H1 (cell line): ENCODE data around the gene FBXO45. TPM values are rescaled to one million over a fixed set of nuclear protein-coding genes. Genes with fewer than 3 reads are reported as not detected.

Source experiments
- CTCF ChIA-PET: fragments of 300-600 bp; sonication (Branson Sonifier 250); formaldehyde crosslinking; loops from one replicate; lab custom pipeline; 2021; ENCODE audit not compliant: partially characterized antibody; lab: Charles Lee
- POLR2A ChIA-PET: fragments of 300-600 bp; sonication (Branson Sonifier 250); formaldehyde crosslinking; loops from one replicate; lab custom pipeline; 2021; ENCODE audit warnings: inconsistent platforms; ENCODE audit not compliant: partially characterized antibody; lab: Charles Lee
- DNase-seq, 2 experiments: peaks; one replicate each; pipeline versions ENCODE4 v3.0.0 to v3.0.0-alpha.2; 2010 to 2022; ENCODE audit warnings: low spot score in 2 of 2, low read depth in 1 of 2, mixed read lengths in 1 of 2
- FAIRE-seq: peaks from 2 replicates; lab custom pipeline; 2011; peaks lifted over from hg19 to GRCh38; lab: Jason Lieb, UNC
- H2AFZ ChIP-seq: 2 replicates; pipeline ENCODE4 v1.8.1; 2012; ENCODE audit warnings: low read length, inconsistent platforms
- H2AK5ac ChIP-seq: 2 replicates; pipeline ENCODE4 v1.6.1; 2013; ENCODE audit warnings: low read depth, low read length
- H2BK120ac ChIP-seq: replicated peaks from 2 replicates; pipeline ENCODE3; 2013; ENCODE audit warnings: low read depth, low read length, inconsistent platforms
- H2BK12ac ChIP-seq: 2 replicates; pipeline ENCODE4 v1.6.1; 2013; ENCODE audit warnings: low read depth, low read length
- H2BK15ac ChIP-seq: 2 replicates; pipeline ENCODE4 v1.6.1; 2013; ENCODE audit warnings: low read length
- H2BK20ac ChIP-seq: 2 replicates; pipeline ENCODE4 v1.6.1; 2013; ENCODE audit warnings: low read length
- H2BK5ac ChIP-seq: 2 replicates; pipeline ENCODE4 v1.6.1; 2013; ENCODE audit warnings: low read depth, low read length
- H3K14ac ChIP-seq: 2 replicates; pipeline ENCODE4 v1.6.1; 2013; ENCODE audit warnings: inconsistent platforms; ENCODE audit not compliant: insufficient read length
- H3K18ac ChIP-seq: 2 replicates; pipeline ENCODE4 v1.6.1; 2013; ENCODE audit warnings: low read length; ENCODE audit errors: extremely low read depth
- H3K23ac ChIP-seq: 2 replicates; pipeline ENCODE4 v1.6.1; 2013; ENCODE audit warnings: inconsistent platforms; ENCODE audit not compliant: insufficient read length
- H3K23me2 ChIP-seq: 2 replicates; pipeline ENCODE4 v1.6.1; 2013; ENCODE audit warnings: low read depth, low read length
- H3K27ac ChIP-seq: 2 replicates; pipeline ENCODE4 v1.6.1; 2011; ENCODE audit warnings: low read depth, low read length, inconsistent platforms
- H3K27me3 ChIP-seq, 4 experiments: replicated peaks in 1 of 4; 1 replicate in 1 of 4; 2 replicates in 3 of 4; pipeline versions ENCODE4 v1.6.1 to v1.8.1; 2011 to 2013; ENCODE audit warnings: low read length in 3 of 4, mild to moderate bottlenecking in 3 of 4, inconsistent platforms in 2 of 4, mixed read lengths in 2 of 4, moderate library complexity in 1 of 4; ENCODE audit not compliant: control insufficient read depth in 3 of 4, insufficient read depth in 3 of 4; ENCODE audit errors: extremely low read depth in 1 of 4
- H3K36me3 ChIP-seq, 4 experiments: 2 replicates each; pipeline versions ENCODE4 v1.6.1 to v1.8.1; 2011 to 2013; ENCODE audit warnings: mild to moderate bottlenecking in 4 of 4, low read length in 3 of 4, moderate library complexity in 2 of 4, control low read depth in 1 of 4, inconsistent platforms in 1 of 4; ENCODE audit not compliant: insufficient read depth in 4 of 4, control insufficient read depth in 2 of 4
- H3K4ac ChIP-seq: replicated peaks from 2 replicates; pipeline ENCODE3; 2013; ENCODE audit warnings: low read length, low read depth, mixed read lengths, inconsistent platforms; ENCODE audit not compliant: insufficient read length
- H3K4me1 ChIP-seq, 4 experiments: replicated peaks in 1 of 4; 1 replicate in 1 of 4; 2 replicates in 3 of 4; pipeline versions ENCODE4 v1.6.1 to v1.8.1; 2011 to 2013; ENCODE audit warnings: low read length in 3 of 4, inconsistent platforms in 2 of 4, mixed read lengths in 1 of 4; ENCODE audit not compliant: insufficient read depth in 4 of 4, control insufficient read depth in 3 of 4
- H3K4me2 ChIP-seq, 2 experiments: 2 replicates each; pipeline versions ENCODE4 v1.6.1 to v1.8.1; 2011 to 2013; ENCODE audit warnings: low read depth in 2 of 2, low read length in 2 of 2, control low read depth in 1 of 2, inconsistent platforms in 1 of 2, mild to moderate bottlenecking in 1 of 2; ENCODE audit not compliant: insufficient read depth in 1 of 2
- H3K4me3 ChIP-seq, 4 experiments: fragments of 200-600, 300-600 bp in 1 of 4; sonication (generic), shearing (Covaris generic), sonication (Bioruptor Twin) in 1 of 4; 2 replicates each; pipeline versions ENCODE4 v1.5.1 to v1.8.1; 2011 to 2016; ENCODE audit warnings: low read length in 4 of 4, low read depth in 3 of 4, control low read depth in 2 of 4, inconsistent platforms in 2 of 4, mild to moderate bottlenecking in 2 of 4, mixed read lengths in 1 of 4, moderate library complexity in 1 of 4; ENCODE audit not compliant: insufficient read depth in 2 of 4; ENCODE audit errors: extremely low read depth in 1 of 4
- H3K56ac ChIP-seq: replicated peaks from 2 replicates; pipeline ENCODE3; 2013; ENCODE audit warnings: low read depth, mild to moderate bottlenecking, mixed read lengths, low read length, inconsistent platforms; ENCODE audit not compliant: insufficient read length
- H3K79me1 ChIP-seq: 2 replicates; pipeline ENCODE4 v1.6.1; 2013; ENCODE audit warnings: low read depth, low read length, control low read depth
- H3K79me2 ChIP-seq, 2 experiments: 2 replicates each; pipeline versions ENCODE4 v1.6.1 to v1.8.1; 2012 to 2013; ENCODE audit warnings: low read length in 2 of 2, mild to moderate bottlenecking in 2 of 2, inconsistent platforms in 1 of 2; ENCODE audit not compliant: insufficient read depth in 2 of 2, control insufficient read depth in 1 of 2
- H3K9ac ChIP-seq, 4 experiments: replicated peaks in 1 of 4; 1 replicate in 1 of 4; 2 replicates in 3 of 4; pipeline versions ENCODE4 v1.6.1 to v1.8.1; 2011 to 2013; ENCODE audit warnings: low read depth in 3 of 4, low read length in 3 of 4, control low read depth in 2 of 4, mild to moderate bottlenecking in 2 of 4, moderate library complexity in 2 of 4, inconsistent platforms in 1 of 4; ENCODE audit errors: extremely low read depth in 1 of 4
- H3K9me3 ChIP-seq, 2 experiments: 2 replicates each; pipeline versions ENCODE4 v1.6.1 to v1.8.1; 2012 to 2013; ENCODE audit warnings: mild to moderate bottlenecking in 2 of 2, moderate library complexity in 2 of 2, control low read depth in 1 of 2, inconsistent platforms in 1 of 2, low read depth in 1 of 2, low read length in 1 of 2, mixed read lengths in 1 of 2; ENCODE audit not compliant: insufficient read depth in 2 of 2
- H4K20me1 ChIP-seq, 2 experiments: replicated peaks in 1 of 2; 2 replicates each; pipeline versions ENCODE3 to v1.8.1; 2011 to 2013; ENCODE audit warnings: inconsistent platforms in 2 of 2, low read length in 2 of 2, mild to moderate bottlenecking in 1 of 2; ENCODE audit not compliant: insufficient read depth in 2 of 2, control insufficient read depth in 1 of 2
- H4K5ac ChIP-seq: 2 replicates; pipeline ENCODE4 v1.6.1; 2013; ENCODE audit warnings: low read length, low read depth, mixed read lengths, inconsistent platforms; ENCODE audit not compliant: insufficient read length
- H4K8ac ChIP-seq: 2 replicates; pipeline ENCODE4 v1.8.0; 2013; ENCODE audit warnings: mild to moderate bottlenecking, moderate library complexity, low read length, inconsistent platforms; ENCODE audit not compliant: insufficient read depth; ENCODE audit errors: extremely low read depth
- H4K91ac ChIP-seq: replicated peaks from 2 replicates; pipeline ENCODE3; 2013; ENCODE audit warnings: low read length, mixed read lengths, inconsistent platforms; ENCODE audit not compliant: insufficient read length
- TCF12 ChIP-seq: IDR thresholded peaks from 2 replicates; pipeline ENCODE4 v1.6.1; 2011; ENCODE audit warnings: low read depth, mild to moderate bottlenecking, low read length
- WGBS, 2 experiments: shearing (Covaris generic) in 1 of 2; methylation state at CpG; one replicate each; pipeline versions ENCODE4 v1.1.6 to v1.1.7; 2013 to 2015; ENCODE audit warnings: low lambda C conversion rate in 2 of 2, mixed read lengths in 2 of 2, inconsistent platforms in 1 of 2, low coverage in 1 of 2, missing lambda C conversion rate in 1 of 2; ENCODE audit not compliant: insufficient replicate concordance in 2 of 2, insufficient coverage in 1 of 2, insufficient read length in 1 of 2; ENCODE audit errors: extremely low coverage in 1 of 2, missing lambda C conversion rate in 1 of 2; 5-methylcytosine and 5-hydroxymethylcytosine counted together
- polyA plus RNA-seq, 7 experiments: library from polyadenylated mRNA; depleted of rRNA in 3 of 7; stranded (reverse) in 5 of 7; unstranded in 2 of 7; fragments of >200 nt in 5 of 7; fragments of 200-250 nt in 2 of 7; gene quantifications; 1 replicate in 5 of 7; 2 replicates in 1 of 7; 4 replicates in 1 of 7; pipeline versions ENCODE4 v1.2.1 to v1.2.3, GENCODE V29; 2011 to 2013; ENCODE audit warnings: missing spikeins in 2 of 7, mixed read lengths in 2 of 7
- total RNA-seq: library from RNA; stranded (reverse); fragmentation: NEBNext Ultra II Directional; extraction: Animal tissue kit (Norgen Biotek cat#: 25700); gene quantifications from 2 replicates; pipeline ENCODE4 v1.2.1, GENCODE V29; 2021

Gene FBXO45
- total and polyA plus RNA-seq, 2 of the 8 experiments (the other 6 are each of a cell fraction or from before 2014, with no cell fraction given) = 5.2 to 19.4 TPM

DNA sequence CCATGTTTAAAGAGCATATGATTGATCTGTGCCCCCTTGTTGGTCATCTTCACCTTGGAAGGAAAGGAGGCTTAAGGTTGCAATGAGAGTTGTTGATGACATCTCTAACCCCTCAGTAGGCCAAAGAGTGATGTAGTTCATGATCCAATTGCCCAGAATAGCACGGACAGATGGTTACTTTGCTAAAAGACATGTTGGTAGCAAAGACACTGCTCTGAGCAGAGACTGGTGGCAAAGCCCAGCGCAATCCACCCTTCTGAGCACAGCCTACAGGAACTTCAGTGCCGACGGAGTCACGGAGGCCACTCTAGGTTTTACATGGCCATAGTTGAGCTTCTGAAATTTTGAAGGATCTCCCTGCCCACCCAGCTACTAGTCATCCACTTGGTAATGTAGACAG, 21.8 kb downstream of the FBXO45 start:
- Histone ChIP-seq H3K23ac (no peak overlapping the region), H3K4me3 (no peak overlapping the region), H3K27ac (no peak overlapping the region), H3K4ac (no peak overlapping the region), H4K5ac (no peak overlapping the region), H3K23me2 (no peaks in the 10 kb centered on the region), H3K79me1 (no peaks in the 10 kb centered on the region), H3K18ac (no peak overlapping the region), H4K20me1 (peaks cover 0 to 2% of the 10 kb centered on the region in 2 experiments), H3K79me2 (no peaks in the 10 kb centered on the region), H2AFZ (no peak overlapping the region), H3K36me3 (peaks cover 0 to 5% (median under 1%) of the 10 kb centered on the region in 4 experiments; a peak in 2 of 8 replicates), H2BK20ac (no peak overlapping the region), H2AK5ac (no peak overlapping the region), H2BK12ac (no peak overlapping the region), H2BK120ac (no peak overlapping the region), H4K91ac (no peak overlapping the region), H3K9me3 (no peaks in the 10 kb centered on the region), H2BK5ac (no peak overlapping the region), H3K4me2 (no peak overlapping the region), H4K8ac (no peak overlapping the region), H3K27me3 (no peaks in the 10 kb centered on the region), H3K56ac (no peak overlapping the region), H2BK15ac (no peak overlapping the region), H3K4me1 (no peaks in the 10 kb centered on the region), H3K9ac (no peak overlapping the region), H3K14ac (no peak overlapping the region)
- POLR2A ChIA-PET = interaction anchor here (0.6 to 1.1 kb wide), 2 partner anchors 11 to 359 kb away, joined by 3 read pairs; no protein-coding TSS in a partner anchor
- FAIRE-seq = no peak
- CTCF ChIA-PET = interaction anchor here (0.6 to 2.9 kb wide), 9 partner anchors 10 to 820 kb away, joined by 3 to 8 read pairs (median 3); no protein-coding TSS in a partner anchor
- no peak for DNase-seq
- no peak for TF ChIP-seq TCF12
- 93% methylated on average over 5 of the region's 5 CpGs; no CpG with 5 or more reads in 1 of the 2 experiments for WGBS, 2 experiments
